ENCODE data around the gene GPHN.

Gene GPHN

GRCh38 chr14:67108230-67108629, 600.3 kb downstream of the GPHN start:
- intact Hi-C loops (cut with micrococcal nuclease), result no loop called here

GRCh38 chr14:67111022-67111421, 603.1 kb downstream of the GPHN start:
- peaks cover 12% of the 10 kb centered on the region for H3K9me3 Mint-ChIP-seq
- no peaks in the 10 kb centered on the region for H3K27me3 Mint-ChIP-seq
- H3K27ac Mint-ChIP-seq, result no peak overlapping the region
- no peak overlapping the region for H3K4me3 Mint-ChIP-seq
- H3K4me1 Mint-ChIP-seq (ENCODE audit: low read depth), result no peaks in the 10 kb centered on the region
- intact Hi-C loops (cut with micrococcal nuclease), result no loop called here
- no peaks in the 10 kb centered on the region for H3K36me3 Mint-ChIP-seq (ENCODE audit: low read depth)

More at GRCh38 chr14:67108230-67108629, 600.3 kb downstream of the GPHN start:
- peaks cover 40% of the 10 kb centered on the region for H3K9me3 Mint-ChIP-seq
- no peaks in the 10 kb centered on the region for H3K4me1 Mint-ChIP-seq (ENCODE audit: low read depth)
- H3K4me3 Mint-ChIP-seq, result no peak overlapping the region
- H3K36me3 Mint-ChIP-seq (ENCODE audit: low read depth), result peaks cover 3% of the 10 kb centered on the region
- no peak overlapping the region for H3K27ac Mint-ChIP-seq
- no peaks in the 10 kb centered on the region for H3K27me3 Mint-ChIP-seq

DNA sequence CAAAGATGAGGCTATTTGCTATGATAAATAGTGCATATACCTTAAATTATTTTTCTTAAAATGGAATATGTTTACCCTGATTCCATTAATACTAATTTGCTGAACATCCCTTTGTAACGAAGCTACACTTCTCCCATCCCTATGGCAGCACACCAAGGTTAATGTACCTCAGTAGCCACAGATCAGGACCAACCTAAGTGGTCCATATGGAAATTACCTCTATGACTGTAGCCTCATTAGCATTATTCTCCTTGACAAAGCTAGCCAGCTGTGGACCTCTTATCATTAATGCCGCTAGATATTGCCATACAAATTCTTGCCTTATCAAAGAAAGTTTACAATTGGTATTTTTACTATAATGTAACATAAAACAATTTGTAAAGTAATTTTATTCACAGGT, 604.4 kb downstream of the GPHN start:
- H3K9me3 Mint-ChIP-seq, result no peaks in the 10 kb centered on the region
- no peak overlapping the region for H3K27ac Mint-ChIP-seq
- H3K4me3 Mint-ChIP-seq, result no peak overlapping the region
- no peaks in the 10 kb centered on the region for H3K36me3 Mint-ChIP-seq (ENCODE audit: low read depth)
- no peaks in the 10 kb centered on the region for H3K4me1 Mint-ChIP-seq (ENCODE audit: low read depth)
- intact Hi-C loops (cut with micrococcal nuclease), result no loop called here
- no peaks in the 10 kb centered on the region for H3K27me3 Mint-ChIP-seq

- Mint-ChIP-seq H3K4me3 (no peak overlapping the region), H3K36me3 (ENCODE audit: low read depth) (peaks cover 12% of the 10 kb centered on the region), H3K27me3 (no peaks in the 10 kb centered on the region), H3K4me1 (ENCODE audit: low read depth) (no peaks in the 10 kb centered on the region), H3K9me3 (no peaks in the 10 kb centered on the region), H3K27ac (no peak overlapping the region)
- intact Hi-C loops (cut with micrococcal nuclease), result no loop called here
Measured at GRCh38 chr14:67127174-67127573, 619.2 kb downstream of the GPHN start.

DNA sequence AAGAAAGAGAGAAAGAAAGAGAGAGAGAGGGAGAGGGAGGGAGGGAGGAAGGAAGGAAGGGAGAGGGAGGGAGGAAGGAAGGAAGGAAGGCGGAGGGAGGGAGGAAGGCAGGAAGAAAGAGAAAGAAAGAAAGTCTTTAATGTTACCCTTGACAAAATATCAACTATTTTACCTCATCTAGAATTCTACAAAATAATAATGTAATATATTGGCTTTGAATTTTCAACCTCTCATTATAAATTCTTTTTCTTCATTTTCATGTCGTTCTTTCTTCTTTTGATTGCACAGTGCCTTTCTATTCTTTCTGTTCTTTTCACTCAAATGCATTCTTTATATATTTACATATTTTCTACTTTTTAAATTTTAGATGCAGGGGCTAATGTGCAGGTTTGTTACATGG, 621.8 kb downstream of the GPHN start:
- no peak overlapping the region for H3K4me3 Mint-ChIP-seq

GRCh38 chr14:67131691-67132090, 623.7 kb downstream of the GPHN start:
- H3K9me3 Mint-ChIP-seq, result no peaks in the 10 kb centered on the region
- H3K27me3 Mint-ChIP-seq, result no peaks in the 10 kb centered on the region
- H3K27ac Mint-ChIP-seq, result no peak overlapping the region
- no peaks in the 10 kb centered on the region for H3K36me3 Mint-ChIP-seq (ENCODE audit: low read depth)
- H3K4me1 Mint-ChIP-seq (ENCODE audit: low read depth), result no peaks in the 10 kb centered on the region
- no peak overlapping the region for H3K4me3 Mint-ChIP-seq
- intact Hi-C loops (cut with micrococcal nuclease), result no loop called here

More for the DNA sequence above, 621.8 kb downstream of the GPHN start:
- H3K27ac Mint-ChIP-seq, result no peak overlapping the region
- intact Hi-C loops (cut with micrococcal nuclease), result no loop called here
- H3K36me3 Mint-ChIP-seq (ENCODE audit: low read depth), result no peaks in the 10 kb centered on the region
- H3K4me1 Mint-ChIP-seq (ENCODE audit: low read depth), result no peaks in the 10 kb centered on the region
- H3K27me3 Mint-ChIP-seq, result no peaks in the 10 kb centered on the region
- no peaks in the 10 kb centered on the region for H3K9me3 Mint-ChIP-seq

- Mint-ChIP-seq H3K4me1 (ENCODE audit: low read depth) (no peaks in the 10 kb centered on the region), H3K9me3 (no peaks in the 10 kb centered on the region), H3K27ac (no peak overlapping the region), H3K36me3 (ENCODE audit: low read depth) (no peaks in the 10 kb centered on the region), H3K27me3 (no peaks in the 10 kb centered on the region), H3K4me3 (no peak overlapping the region)
- intact Hi-C loops (cut with micrococcal nuclease), result no loop called here
Measured at GRCh38 chr14:67133144-67133543, 625.2 kb downstream of the GPHN start.

GRCh38 chr14:67133595-67134441, 625.9 kb downstream of the GPHN start:
- Mint-ChIP-seq H3K27me3 (no peaks in the 10 kb centered on the region), H3K9me3 (no peaks in the 10 kb centered on the region), H3K36me3 (ENCODE audit: low read depth) (no peaks in the 10 kb centered on the region), H3K27ac (no peak overlapping the region), H3K4me3 (no peak overlapping the region), H3K4me1 (ENCODE audit: low read depth) (no peaks in the 10 kb centered on the region)
- intact Hi-C loops (cut with micrococcal nuclease), result no loop called here

GRCh38 chr14:67137744-67138371, 629.9 kb downstream of the GPHN start:
- H3K27ac Mint-ChIP-seq, result no peak overlapping the region
- H3K4me1 Mint-ChIP-seq (ENCODE audit: low read depth), result no peaks in the 10 kb centered on the region
- H3K4me3 Mint-ChIP-seq, result no peak overlapping the region
- H3K27me3 Mint-ChIP-seq, result no peaks in the 10 kb centered on the region
- H3K36me3 Mint-ChIP-seq (ENCODE audit: low read depth), result no peaks in the 10 kb centered on the region
- intact Hi-C loops (cut with micrococcal nuclease), result loop anchor here (5.0 kb wide), 1 partner anchor 641 kb away; no protein-coding TSS in a partner anchor
- no peaks in the 10 kb centered on the region for H3K9me3 Mint-ChIP-seq

DNA sequence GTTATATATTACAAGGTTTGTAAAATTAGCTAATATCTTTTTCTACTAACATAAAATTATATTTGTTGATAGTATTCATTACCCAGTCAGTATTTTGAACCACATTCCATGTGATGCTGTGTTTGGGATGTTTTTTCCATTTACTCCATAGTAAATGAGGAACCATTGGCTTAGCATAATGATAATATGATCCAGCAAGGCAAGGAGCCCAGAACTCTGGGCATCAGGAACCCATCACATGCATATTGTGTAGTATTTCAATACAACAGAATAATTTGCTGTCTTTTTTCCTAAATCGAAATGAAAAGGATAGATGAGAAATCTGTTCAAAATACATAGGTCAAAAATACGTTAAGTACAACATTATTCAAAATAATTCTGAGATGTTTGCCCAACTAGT, 632.6 kb downstream of the GPHN start:
- Mint-ChIP-seq H3K27me3 (no peaks in the 10 kb centered on the region), H3K27ac (no peak overlapping the region), H3K9me3 (no peaks in the 10 kb centered on the region), H3K36me3 (ENCODE audit: low read depth) (no peaks in the 10 kb centered on the region), H3K4me3 (no peak overlapping the region), H3K4me1 (ENCODE audit: low read depth) (no peaks in the 10 kb centered on the region)
- intact Hi-C loops (cut with micrococcal nuclease), result no loop called here

DNA sequence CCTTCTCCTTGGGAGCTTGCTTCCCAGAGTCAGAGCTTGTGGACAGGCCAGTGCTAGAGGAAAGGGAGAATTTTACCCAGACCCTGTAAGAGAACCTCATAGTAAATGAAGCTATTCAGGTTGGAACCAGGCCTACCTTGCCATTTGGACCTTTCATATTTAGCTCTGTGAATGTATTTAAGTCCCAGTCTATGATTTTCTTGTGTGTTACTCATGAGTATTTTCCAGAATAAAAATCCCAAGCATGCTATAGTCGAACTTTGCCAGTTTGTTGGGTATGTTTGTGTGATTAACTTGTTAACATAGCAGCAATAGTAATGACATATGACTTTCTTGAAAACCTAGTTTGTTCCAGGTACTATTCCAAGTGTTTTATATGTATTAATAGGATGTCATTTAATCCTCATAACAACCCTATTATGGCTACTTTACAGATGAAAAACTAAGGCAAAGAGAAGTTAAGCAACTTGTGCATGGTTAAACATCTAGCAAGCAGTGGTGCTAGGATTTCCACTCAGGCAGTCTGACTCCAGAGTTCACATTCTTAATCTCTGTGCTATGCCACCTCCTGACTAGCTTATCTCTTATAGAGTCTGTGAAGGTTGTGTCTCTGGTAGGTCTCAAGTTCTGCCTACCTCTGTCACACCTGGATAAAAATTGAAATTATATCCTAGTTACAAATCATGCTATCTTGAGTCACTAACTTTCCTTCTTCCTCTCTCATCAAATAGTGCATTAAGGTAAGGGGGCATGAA, 633.4 kb downstream of the GPHN start:
- intact Hi-C loops (cut with micrococcal nuclease), result no loop called here
- Mint-ChIP-seq H3K27me3 (no peaks in the 10 kb centered on the region), H3K9me3 (no peaks in the 10 kb centered on the region), H3K27ac (no peak overlapping the region), H3K4me1 (ENCODE audit: low read depth) (no peaks in the 10 kb centered on the region), H3K4me3 (no peak overlapping the region), H3K36me3 (ENCODE audit: low read depth) (no peaks in the 10 kb centered on the region)

DNA sequence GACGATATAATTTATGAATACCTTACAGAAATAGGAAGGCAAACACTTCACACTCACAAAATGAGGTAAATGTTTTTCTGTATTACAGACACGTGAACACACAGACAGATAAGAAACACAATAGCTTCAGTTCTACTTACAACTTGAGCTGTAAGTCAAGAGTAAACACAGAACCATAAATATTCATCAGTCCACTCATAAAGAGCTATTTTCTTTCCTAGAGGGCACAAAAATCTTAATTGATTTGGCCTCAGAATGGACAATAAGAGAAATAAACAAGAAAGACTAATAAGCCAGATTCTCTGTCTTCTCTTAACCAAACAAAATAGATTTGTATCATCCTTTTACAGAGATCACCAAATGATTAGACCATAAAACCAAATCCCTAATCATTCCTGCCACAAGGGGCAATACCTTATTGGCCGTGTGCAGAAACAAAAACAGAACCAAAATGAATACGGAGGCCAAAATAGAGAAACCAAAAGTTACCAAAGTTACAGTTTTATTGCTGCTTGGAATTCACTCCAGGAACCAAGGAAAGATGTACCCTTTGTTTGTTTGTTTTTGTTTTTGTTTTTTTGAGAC, 643.2 kb downstream of the GPHN start:
- intact Hi-C loops (cut with micrococcal nuclease), result no loop called here
- H3K4me3 Mint-ChIP-seq, result no peak overlapping the region
- H3K27ac Mint-ChIP-seq, result no peak overlapping the region

GRCh38 chr14:67158566-67158965, 650.6 kb downstream of the GPHN start:
- intact Hi-C loops (cut with micrococcal nuclease), result no loop called here
- H3K4me3 Mint-ChIP-seq, result no peak overlapping the region
- no peaks in the 10 kb centered on the region for H3K36me3 Mint-ChIP-seq (ENCODE audit: low read depth)
- no peaks in the 10 kb centered on the region for H3K9me3 Mint-ChIP-seq
- H3K27ac Mint-ChIP-seq, result no peak overlapping the region
- no peaks in the 10 kb centered on the region for H3K4me1 Mint-ChIP-seq (ENCODE audit: low read depth)
- H3K27me3 Mint-ChIP-seq, result no peaks in the 10 kb centered on the region

More for the DNA sequence above, 643.2 kb downstream of the GPHN start:
- Mint-ChIP-seq H3K27me3 (no peaks in the 10 kb centered on the region), H3K4me1 (ENCODE audit: low read depth) (no peaks in the 10 kb centered on the region), H3K9me3 (no peaks in the 10 kb centered on the region), H3K36me3 (ENCODE audit: low read depth) (no peaks in the 10 kb centered on the region)

DNA sequence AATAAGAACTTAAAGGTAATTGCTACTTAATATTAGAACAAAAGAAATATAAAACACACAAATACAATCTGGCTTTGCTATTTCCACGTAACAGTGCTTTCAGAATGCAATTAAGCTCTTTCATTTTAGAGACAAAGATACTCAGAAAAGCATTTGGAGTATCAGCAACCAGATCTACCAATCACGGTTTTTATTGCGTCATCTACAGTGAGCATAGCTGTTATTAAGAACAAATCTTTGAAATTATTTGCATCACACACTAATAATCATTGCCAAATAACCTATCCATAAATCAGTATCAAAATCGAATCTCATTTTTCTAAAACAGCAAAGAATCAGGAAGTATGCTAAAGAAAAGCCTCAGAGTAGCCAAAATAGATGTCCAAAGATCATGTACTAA, 654.4 kb downstream of the GPHN start:
- H3K4me1 Mint-ChIP-seq (ENCODE audit: low read depth), result no peaks in the 10 kb centered on the region
- intact Hi-C loops (cut with micrococcal nuclease), result no loop called here
- H3K27ac Mint-ChIP-seq, result no peak overlapping the region
- no peaks in the 10 kb centered on the region for H3K9me3 Mint-ChIP-seq
- H3K4me3 Mint-ChIP-seq, result no peak overlapping the region
- H3K27me3 Mint-ChIP-seq, result no peaks in the 10 kb centered on the region
- H3K36me3 Mint-ChIP-seq (ENCODE audit: low read depth), result no peaks in the 10 kb centered on the region

All from dendritic cell treated with granulocyte-macrophage colony-stimulating factor and Interleukin-4, amounts not matched to agents 40 ng/mL and 50 ng/mL, for 4 days (primary cell).